GM12878 (cell line): ENCODE data around the gene ANK2. TPM values are rescaled to one million over a fixed set of nuclear protein-coding genes. Genes with fewer than 3 reads are reported as not detected.

Experiments used
- KAT2A ChIP-seq: conservative IDR thresholded peaks from 2 replicates; pipeline ENCODE4 v1.6.1; 2011; ENCODE audit warnings: low read depth, low read length; ENCODE audit not compliant: control insufficient read depth
- NFYA ChIP-seq: IDR thresholded peaks from 2 replicates; pipeline ENCODE4 v1.6.1; 2011; ENCODE audit warnings: low read depth, mild to moderate bottlenecking, low read length, improper control_type of control experiment, borderline replicate concordance
- NFYB ChIP-seq: IDR thresholded peaks from 2 replicates; pipeline ENCODE4 v1.6.1; 2011; ENCODE audit warnings: low read depth, mild to moderate bottlenecking, low read length, improper control_type of control experiment, moderate library complexity; ENCODE audit not compliant: insufficient read depth
- PML ChIP-seq: IDR thresholded peaks from 2 replicates; pipeline ENCODE4 v1.6.1; 2012; ENCODE audit warnings: low read length, inconsistent platforms
- POLR2AphosphoS5 ChIP-seq: IDR thresholded peaks from 2 replicates; pipeline ENCODE4 v1.6.1; 2011; ENCODE audit warnings: mild to moderate bottlenecking, low read length, inconsistent platforms
- TAF1 ChIP-seq: IDR thresholded peaks from 2 replicates; pipeline ENCODE4 v1.6.1; 2011; ENCODE audit warnings: mild to moderate bottlenecking, low read depth, low read length, borderline replicate concordance
- TBL1XR1 ChIP-seq: IDR thresholded peaks from 2 replicates; pipeline ENCODE4 v1.6.1; 2012; ENCODE audit warnings: low read depth, low read length, improper control_type of control experiment
- ZNF384 ChIP-seq: IDR thresholded peaks from 2 replicates; pipeline ENCODE4 v1.6.1; 2012; ENCODE audit warnings: low read depth, mild to moderate bottlenecking, low read length, improper control_type of control experiment, borderline replicate concordance
- polyA plus RNA-seq, 11 experiments: library from polyadenylated mRNA; depleted of rRNA in 4 of 11; unstranded in 6 of 11; stranded (reverse) in 5 of 11; fragments of >200 nt; fragmentation: Nextera tagmentation in 4 of 11; fragmentation: Illumina TruSeq in 1 of 11; extraction: Ambion mirVana in 4 of 11; extraction: Trizol in 1 of 11; gene quantifications; 1 replicate in 1 of 11; 2 replicates in 10 of 11; pipeline versions ENCODE4 v1.2.1 to v1.2.3, GENCODE V29; 2011 to 2016; ENCODE audit warnings: inconsistent platforms in 2 of 11, missing spikeins in 2 of 11, low read depth in 1 of 11
- total RNA-seq, 4 experiments: library from RNA; depleted of rRNA in 3 of 4; stranded (reverse); fragments of >200 nt in 3 of 4; fragmentation: Illumina TruSeq in 1 of 4; extraction: Trizol in 1 of 4; gene quantifications; 2 replicates each; pipeline versions ENCODE4 v1.2.1 to v1.2.3, GENCODE V29; 2013 to 2021
- TF ChIP-seq, protein P1 (sequence below): fragments of 450-650 bp; IDR thresholded peaks from 2 replicates; pipeline ENCODE4 v1.6.1; 2017; ENCODE audit warnings: low read depth, mild to moderate bottlenecking, moderate library complexity
- TF ChIP-seq, protein P2 (sequence below): fragments of 450-650 bp; IDR thresholded peaks from 2 replicates; pipeline ENCODE4 v1.6.1; 2018; ENCODE audit warnings: borderline replicate concordance, mild to moderate bottlenecking; ENCODE audit not compliant: partially characterized antibody

The ANK2 gene
- total and polyA plus RNA-seq, 10 of the 15 experiments (the other 5 are each of a cell fraction or from before 2014, with no cell fraction given) = 1.6 to 13.0 (median 4.1) TPM

DNA sequence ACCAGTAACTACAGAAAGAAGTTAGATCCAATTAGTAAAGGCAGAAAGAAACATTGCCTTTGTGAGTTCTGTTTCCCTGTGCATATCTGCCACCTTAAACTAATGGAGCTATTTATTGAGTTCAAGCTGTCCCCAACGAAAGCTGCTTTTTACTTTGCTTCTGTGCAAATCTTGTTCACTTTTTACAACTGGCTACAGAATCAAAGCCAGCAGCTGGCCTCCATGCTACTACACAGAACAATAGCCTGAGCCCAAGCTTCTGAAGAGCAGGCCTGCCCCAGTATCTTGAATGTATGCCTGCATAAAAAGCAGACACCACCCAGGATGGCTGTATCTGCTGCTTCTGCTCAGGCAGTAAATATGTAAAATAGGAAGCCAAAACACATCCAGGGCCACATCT, 28.1 kb downstream of the ANK2 start (continued):
- TF ChIP-seq, protein P1, sequence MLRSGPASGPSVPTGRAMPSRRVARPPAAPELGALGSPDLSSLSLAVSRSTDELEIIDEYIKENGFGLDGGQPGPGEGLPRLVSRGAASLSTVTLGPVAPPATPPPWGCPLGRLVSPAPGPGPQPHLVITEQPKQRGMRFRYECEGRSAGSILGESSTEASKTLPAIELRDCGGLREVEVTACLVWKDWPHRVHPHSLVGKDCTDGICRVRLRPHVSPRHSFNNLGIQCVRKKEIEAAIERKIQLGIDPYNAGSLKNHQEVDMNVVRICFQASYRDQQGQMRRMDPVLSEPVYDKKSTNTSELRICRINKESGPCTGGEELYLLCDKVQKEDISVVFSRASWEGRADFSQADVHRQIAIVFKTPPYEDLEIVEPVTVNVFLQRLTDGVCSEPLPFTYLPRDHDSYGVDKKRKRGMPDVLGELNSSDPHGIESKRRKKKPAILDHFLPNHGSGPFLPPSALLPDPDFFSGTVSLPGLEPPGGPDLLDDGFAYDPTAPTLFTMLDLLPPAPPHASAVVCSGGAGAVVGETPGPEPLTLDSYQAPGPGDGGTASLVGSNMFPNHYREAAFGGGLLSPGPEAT = no peak
- TF ChIP-seq, protein P2, sequence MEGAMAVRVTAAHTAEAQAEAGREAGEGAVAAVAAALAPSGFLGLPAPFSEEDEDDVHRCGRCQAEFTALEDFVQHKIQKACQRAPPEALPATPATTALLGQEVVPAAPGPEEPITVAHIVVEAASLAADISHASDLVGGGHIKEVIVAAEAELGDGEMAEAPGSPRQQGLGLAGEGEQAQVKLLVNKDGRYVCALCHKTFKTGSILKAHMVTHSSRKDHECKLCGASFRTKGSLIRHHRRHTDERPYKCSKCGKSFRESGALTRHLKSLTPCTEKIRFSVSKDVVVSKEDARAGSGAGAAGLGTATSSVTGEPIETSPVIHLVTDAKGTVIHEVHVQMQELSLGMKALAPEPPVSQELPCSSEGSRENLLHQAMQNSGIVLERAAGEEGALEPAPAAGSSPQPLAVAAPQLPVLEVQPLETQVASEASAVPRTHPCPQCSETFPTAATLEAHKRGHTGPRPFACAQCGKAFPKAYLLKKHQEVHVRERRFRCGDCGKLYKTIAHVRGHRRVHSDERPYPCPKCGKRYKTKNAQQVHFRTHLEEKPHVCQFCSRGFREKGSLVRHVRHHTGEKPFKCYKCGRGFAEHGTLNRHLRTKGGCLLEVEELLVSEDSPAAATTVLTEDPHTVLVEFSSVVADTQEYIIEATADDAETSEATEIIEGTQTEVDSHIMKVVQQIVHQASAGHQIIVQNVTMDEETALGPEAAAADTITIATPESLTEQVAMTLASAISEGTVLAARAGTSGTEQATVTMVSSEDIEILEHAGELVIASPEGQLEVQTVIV = no peak
- TF ChIP-seq POLR2AphosphoS5 = no peak
- TF ChIP-seq KAT2A = no peak
- TF ChIP-seq PML = no peak
- TF ChIP-seq NFYB = no peak
- no peak for TF ChIP-seq NFYA
- TF ChIP-seq ZNF384 = no peak
- no peak for TF ChIP-seq TBL1XR1
- TF ChIP-seq TAF1 = no peak
